ENCODE data around the gene ANGPTL7.

ANGPTL7 gene

DNA sequence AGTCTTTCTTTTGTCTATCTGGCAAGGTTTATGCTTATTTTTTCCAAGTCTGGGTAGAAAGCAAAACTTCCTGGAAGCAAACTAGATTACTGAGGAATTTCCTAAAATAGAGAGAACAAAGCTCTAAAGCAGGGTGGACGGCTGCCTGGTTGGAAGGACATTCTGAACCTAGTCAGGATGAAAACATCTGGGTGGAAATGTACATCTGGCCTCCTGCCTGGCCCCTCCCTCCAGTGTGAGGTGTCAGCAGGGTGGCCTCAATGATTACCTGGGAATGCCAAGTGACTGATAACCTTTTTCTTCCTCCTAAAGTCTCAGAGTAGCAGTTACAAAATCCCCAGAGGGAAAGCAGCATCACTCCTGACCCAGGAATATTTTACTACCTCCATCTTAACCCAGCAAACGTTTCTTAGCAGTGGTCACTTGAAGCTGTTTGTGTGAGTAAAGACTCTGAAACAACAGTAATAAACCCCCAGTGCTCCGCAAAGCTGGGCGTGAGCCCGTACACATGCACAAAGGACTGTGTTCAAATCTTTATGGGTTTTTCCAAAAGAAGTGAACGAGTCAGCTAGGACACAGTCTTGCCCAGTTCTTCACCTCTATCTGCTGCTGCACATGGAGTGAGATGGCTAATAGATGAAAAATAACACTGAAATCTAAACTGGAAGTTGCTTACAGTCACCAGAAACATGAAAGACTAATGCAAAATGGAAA lies 18.9 kb downstream of the ANGPTL7 start:
- DNase-seq, result no peak

DNA sequence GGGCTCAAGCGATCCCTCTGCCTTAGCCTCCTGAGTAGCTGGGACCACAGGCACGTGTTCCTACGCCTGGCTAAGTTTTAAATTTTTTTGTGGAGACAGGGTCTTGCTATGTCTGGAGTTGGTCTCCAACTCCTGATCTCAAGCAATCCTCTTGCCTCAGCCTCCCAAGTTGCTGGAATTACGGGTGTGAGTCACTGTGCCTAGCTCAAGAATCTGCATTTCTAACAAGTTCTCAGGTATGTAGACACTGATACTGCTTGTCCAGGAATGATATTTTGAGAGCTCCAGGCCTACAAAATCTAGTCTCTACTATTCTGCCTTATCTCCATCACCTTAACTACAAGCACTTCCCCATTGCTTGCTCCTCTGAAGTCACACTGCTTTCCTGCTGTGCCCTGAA lies 22.3 kb downstream of the ANGPTL7 start:
- no peak for DNase-seq

DNA sequence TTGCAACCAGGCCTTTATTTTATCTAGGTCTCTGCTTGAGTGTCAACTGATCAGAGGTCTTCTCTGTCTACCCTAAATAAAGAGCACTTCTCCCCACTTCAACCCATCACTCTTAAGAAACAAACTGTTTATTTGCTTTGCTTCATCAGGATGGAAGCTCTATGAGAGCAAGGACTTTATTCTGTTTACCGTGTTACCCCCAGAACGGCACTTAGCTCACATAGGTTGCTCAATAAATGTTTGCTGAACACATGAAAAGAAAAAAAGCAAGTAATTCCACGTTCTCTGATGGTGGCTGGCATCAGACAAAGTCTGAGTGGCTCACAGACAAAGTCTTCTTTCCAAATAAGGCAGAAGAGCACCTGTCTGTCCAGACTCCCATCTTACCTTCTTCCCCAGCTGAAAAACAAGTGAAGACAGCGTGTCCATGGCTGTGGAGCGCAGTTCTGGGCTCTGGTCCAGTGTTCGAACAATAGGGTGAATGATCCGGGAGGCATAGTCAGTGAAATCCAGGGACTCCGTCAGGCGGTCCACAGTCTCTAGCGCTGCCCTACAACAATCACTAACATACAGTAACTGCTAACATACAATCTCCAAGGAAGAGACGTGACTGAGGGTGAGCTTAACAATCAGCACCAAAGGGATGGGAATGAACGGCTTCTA lies 22.9 kb downstream of the ANGPTL7 start:
- DNase-seq, result no peak

DNA sequence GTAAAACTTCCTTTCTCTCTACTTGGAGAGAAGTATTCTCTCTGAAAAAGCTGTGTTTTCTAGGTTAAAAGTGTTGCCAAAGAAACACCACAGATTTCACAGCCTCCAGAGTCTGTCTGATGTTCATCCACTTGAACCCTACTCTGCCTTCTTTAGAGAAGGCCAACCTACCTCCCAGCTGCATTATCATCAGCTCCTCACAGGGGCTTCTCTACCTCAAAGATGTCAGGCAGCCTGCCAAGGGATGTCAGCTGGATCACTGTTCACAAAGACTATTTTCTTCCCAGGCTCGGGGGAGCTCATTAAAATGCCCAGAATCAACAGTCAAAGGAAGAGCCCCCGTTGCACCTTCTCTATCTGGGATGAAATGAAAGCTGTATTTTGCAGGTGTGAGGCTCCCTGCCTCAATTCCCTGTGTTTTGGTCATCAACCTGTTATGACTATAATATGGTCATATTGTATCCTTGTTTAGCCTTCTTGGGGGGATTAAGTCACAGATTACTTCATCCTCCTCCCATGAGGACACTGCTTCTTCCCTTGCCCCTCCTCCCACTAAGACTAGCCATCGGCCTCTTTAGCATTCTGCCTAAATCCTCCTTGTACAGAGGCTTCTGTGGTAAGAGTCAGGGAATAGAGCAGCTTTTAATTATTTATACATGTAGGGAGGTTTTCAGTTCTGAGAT lies 25.7 kb downstream of the ANGPTL7 start:
- DNase-seq, result no peak

DNA sequence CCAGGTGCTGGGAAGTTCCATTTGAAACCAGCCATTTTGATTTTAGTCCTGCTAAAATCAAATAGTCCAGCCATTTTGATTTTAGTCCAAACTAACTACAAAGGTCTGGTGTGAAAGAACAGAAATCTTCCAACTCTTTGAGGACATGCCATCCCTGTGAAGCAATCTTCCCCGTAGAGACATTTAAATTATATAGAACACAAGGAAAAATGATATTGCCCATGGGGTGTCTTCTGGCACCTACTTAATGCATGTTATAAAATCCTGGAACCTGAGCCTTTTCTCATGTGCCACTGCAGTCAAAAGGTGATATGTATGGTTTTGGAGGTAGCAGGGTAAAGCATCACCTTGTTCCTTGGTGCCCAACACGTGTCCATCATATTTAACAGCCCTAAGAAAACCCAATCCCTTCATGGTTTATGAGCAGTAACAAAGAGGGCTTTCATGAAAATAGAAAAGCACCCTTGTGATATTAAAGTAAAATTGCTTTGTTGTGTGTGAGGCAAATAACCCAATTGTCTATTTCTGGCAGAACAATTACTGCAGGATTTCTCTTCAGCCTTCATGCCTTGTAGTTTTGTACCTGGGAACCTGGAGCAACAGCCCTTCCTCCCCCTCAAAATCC lies 26.3 kb downstream of the ANGPTL7 start:
- no peak for DNase-seq

DNA sequence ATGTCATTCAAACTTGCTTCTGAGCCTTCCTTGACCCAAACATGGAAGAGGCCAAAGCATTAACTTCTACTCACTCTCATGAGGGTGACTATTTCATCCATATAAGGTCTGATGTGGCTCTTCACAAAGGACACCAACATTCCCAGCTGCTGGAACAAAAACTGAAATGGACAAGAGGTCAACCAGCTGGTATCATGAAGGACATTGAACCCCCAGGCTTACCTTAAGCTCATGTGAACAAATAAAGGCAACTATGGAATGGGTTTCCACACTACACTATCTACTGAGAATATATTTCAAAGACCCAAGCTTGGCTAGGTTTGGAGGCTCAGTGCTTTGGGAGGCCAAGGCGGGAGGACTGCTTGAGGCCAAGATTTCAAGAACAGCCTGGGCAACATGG lies 26.9 kb downstream of the ANGPTL7 start:
- no peak for DNase-seq

DNA sequence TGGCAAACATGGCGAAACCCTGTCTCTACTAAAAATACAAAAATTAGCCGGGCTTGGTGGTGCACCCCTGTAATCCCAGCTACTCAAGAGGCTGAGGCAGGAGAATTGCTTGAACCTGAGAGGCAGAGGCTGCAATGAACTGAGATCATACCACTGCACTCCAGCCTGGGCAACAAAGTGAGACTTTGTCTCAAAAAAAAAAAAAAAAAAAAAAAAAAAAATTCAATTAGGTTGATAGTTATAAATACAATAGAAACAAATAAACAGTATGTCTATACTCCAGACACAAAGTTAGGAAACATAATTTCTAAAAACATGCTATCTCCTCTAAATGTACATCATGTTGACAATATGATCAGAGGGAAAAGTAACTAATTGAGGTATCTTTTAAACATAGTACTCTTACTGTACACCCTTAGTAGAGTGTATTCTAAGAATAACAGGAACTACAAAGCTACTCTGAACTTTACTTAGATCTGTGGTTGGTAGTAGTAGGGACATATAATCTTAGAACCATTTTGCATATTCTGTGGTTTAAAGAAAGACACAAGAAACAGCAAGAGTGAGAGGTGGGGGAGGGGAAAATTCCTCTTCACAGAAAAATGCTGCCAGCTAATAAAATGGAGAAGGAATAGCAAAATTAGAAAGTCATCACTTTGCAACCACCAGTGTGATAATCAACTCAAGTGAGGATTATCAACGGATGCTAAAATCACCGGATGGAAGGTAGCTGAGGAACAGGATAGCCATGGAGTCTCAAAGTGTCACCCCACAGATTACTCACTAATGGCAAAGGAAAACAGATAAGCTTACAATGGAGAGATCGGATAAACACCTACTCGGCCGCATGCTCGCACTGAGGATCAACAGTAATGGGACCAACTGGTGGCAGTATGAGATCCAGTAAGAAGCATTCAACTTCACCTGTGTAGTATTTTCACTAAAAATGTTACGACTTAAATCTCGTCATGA lies 38.2 kb downstream of the ANGPTL7 start:
- DNase-seq, result no peak

DNA sequence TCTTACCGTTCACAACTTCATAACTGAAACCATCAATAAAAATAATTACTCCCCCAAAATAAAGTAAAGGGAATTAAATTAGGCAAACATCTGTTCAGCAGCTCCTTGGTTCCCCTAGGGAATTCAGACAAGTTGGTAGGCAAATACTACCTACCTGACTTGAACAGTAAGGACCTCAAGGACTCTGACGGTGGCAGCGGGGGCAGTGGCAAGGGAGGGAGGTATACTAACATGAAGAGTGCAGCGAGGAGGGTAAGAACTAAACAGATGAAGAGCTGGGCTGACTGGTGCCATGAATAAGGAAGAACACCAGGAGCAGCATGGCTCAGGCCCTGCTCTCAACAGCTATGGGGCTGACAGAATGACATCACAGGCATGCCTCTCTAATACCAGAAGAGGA lies 40.0 kb downstream of the ANGPTL7 start:
- no peak for DNase-seq

DNA sequence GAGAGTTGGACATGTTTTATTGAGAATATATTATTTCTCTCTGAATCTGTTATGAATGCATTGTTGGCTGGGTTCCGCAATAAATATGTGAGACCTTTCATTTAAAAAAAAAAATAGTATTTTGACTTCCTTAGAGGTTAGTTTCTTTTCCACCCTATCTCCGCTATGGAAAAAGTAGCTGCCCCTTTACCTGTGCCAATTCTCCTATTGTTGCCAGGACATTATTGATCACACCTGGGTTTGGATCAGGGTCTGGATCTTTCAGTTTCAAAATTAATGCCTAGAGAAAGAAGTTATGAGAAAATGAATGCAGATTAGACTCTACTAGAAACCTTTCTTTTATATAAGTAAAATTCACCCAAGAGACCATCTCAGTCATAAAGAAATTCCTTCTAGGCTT lies 44.1 kb downstream of the ANGPTL7 start:
- DNase-seq, result no peak

DNA sequence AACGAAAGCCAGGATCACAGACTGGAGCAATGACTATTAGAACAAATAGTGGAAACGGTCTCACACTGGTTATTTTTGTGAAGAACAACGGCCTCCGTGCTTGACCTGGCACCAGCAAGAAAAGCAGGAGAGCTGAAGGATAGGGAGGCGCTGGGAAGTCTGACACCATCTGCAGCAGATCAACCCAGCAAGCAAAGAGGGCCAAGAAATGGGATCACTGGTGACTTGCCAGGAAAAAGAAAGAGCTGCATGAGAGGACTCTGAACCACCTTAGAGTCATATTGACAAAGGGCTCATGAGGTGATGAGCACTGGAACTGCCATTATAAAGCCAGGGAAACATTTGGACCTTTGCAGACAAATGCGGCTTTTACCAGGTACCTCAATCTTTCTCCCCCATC lies 48.2 kb downstream of the ANGPTL7 start:
- no peak for DNase-seq

DNA sequence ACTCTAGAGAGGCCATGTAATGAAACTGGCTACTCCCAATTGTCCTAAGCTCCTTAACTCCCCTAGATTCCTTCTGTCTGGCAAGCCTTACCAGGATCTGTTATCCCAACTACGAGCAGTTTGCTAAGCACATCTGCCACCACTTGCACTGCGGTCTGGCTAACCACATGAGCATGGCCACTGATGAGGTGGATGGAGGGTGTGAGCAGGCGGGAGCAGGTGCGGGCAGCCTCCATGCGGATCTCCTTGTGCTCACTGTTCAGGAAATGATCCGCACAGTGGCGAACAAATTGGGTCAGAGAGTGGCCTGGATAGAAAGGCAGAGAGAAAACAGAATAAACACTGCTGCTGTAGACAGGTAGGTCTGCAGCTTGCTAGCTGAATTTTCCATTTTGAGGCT lies 49.2 kb downstream of the ANGPTL7 start:
- no peak for DNase-seq

DNA sequence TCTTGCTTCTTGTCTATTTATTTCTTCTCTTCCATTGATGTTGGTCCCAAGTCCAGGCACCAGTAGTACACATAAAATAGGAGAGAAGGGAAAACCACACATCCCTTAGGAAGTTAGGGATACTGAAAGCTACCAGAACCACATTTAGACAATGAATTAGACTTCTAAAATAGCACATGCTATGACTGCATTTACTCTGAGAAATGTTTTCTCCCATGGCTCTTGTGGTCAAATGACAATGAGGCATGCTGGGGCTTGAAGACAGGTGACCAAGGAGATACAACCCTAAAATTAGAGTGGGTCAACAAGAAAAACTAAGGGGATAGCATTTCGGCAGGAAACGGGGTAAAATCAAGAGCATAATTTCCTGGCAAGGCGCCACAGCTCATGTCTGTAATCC lies 56.1 kb downstream of the ANGPTL7 start:
- no peak for DNase-seq
